CD8-positive, alpha-beta memory T cell (primary cell): Measurements from ENCODE around the gene AGAP1. TPM values are rescaled to one million over a fixed set of nuclear protein-coding genes. Genes with fewer than 3 reads are reported as not detected.
A peak's percentile ranks its signal among the peaks of the same experiment; 100 is the strongest.

Experiments
- CTCF ChIA-PET: fragments of 350-600 bp; sonication (Branson Sonifier 250); formaldehyde crosslinking; loops from one replicate; lab custom pipeline; 2021; ENCODE audit warnings: antibody characterized with exemption; lab: Charles Lee
- POLR2A ChIA-PET: fragments of 350-600 bp; sonication (Branson Sonifier 250); formaldehyde crosslinking; loops from one replicate; lab custom pipeline; 2021; ENCODE audit warnings: antibody characterized with exemption; lab: Charles Lee
- DNase-seq, 5 donors: peaks; one replicate each; pipeline versions ENCODE4 v3.0.0 to v3.0.0-alpha.2; 2020 to 2022; ENCODE audit warnings: mixed read lengths in 1 of 5
- H3K27ac ChIP-seq: one replicate; pipeline ENCODE4 v1.7.0; 2013; ENCODE audit warnings: low read depth, mild to moderate bottlenecking, low read length, moderate library complexity
- H3K27me3 ChIP-seq: 2 replicates; pipeline ENCODE4 v1.7.0; 2013; ENCODE audit warnings: low read length, mild to moderate bottlenecking; ENCODE audit not compliant: insufficient read depth, poor library complexity, severe bottlenecking
- H3K36me3 ChIP-seq: 2 replicates; pipeline ENCODE4 v1.7.0; 2013; ENCODE audit warnings: mild to moderate bottlenecking, low read length, moderate library complexity; ENCODE audit not compliant: insufficient read depth
- H3K4me1 ChIP-seq: 2 replicates; pipeline ENCODE4 v1.7.0; 2013; ENCODE audit warnings: mild to moderate bottlenecking, low read length, moderate library complexity; ENCODE audit not compliant: insufficient read depth
- H3K4me3 ChIP-seq: 2 replicates; pipeline ENCODE4 v1.7.0; 2013; ENCODE audit warnings: mild to moderate bottlenecking, low read length
- H3K9me3 ChIP-seq: 2 replicates; pipeline ENCODE4 v1.7.0; 2013; ENCODE audit warnings: mild to moderate bottlenecking, low read length
- H3K27ac Mint-ChIP-seq, 8 donors: one replicate each; pipeline ENCODE4 v1.8.0; 2020 to 2021; ENCODE audit warnings: mixed read lengths in 8 of 8, mild to moderate bottlenecking in 6 of 8, inconsistent platforms in 3 of 8, moderate library complexity in 3 of 8
- H3K27me3 Mint-ChIP-seq, 2 donors: one replicate each; pipeline ENCODE4 v1.8.0; 2020 to 2021; ENCODE audit warnings: mixed read lengths in 2 of 2, mild to moderate bottlenecking in 1 of 2, moderate library complexity in 1 of 2
- H3K36me3 Mint-ChIP-seq, 3 donors: one replicate each; pipeline ENCODE4 v1.8.0; 2020 to 2021; ENCODE audit warnings: mixed read lengths in 3 of 3, inconsistent platforms in 1 of 3, mild to moderate bottlenecking in 1 of 3
- H3K4me1 Mint-ChIP-seq, 3 donors: one replicate each; pipeline ENCODE4 v1.8.0; 2020 to 2021; ENCODE audit warnings: mixed read lengths in 3 of 3, inconsistent platforms in 1 of 3, mild to moderate bottlenecking in 1 of 3
- H3K4me3 Mint-ChIP-seq, 7 donors: one replicate each; pipeline ENCODE4 v1.8.0; 2020 to 2021; ENCODE audit warnings: mixed read lengths in 7 of 7, mild to moderate bottlenecking in 6 of 7, moderate library complexity in 4 of 7, inconsistent platforms in 2 of 7
- H3K9me3 Mint-ChIP-seq, 5 donors: one replicate each; pipeline ENCODE4 v1.8.0; 2020 to 2022; ENCODE audit warnings: mixed read lengths in 5 of 5, mild to moderate bottlenecking in 3 of 5, moderate library complexity in 2 of 5, inconsistent platforms in 1 of 5
- polyA plus RNA-seq: library from polyadenylated mRNA; unstranded; fragments of 300-500 nt; fragmentation: Illumina TruSeq; gene quantifications from one replicate; pipeline ENCODE4 v1.2.3, GENCODE V29; 2021
- total RNA-seq, 2 experiments: library from RNA; stranded (reverse); gene quantifications; one replicate each; pipeline ENCODE4 v1.2.3, GENCODE V29; 2021

The AGAP1 gene
- total and polyA plus RNA-seq, 3 experiments from 2014 or later: 1.2 to 3.3 (median 2.7) TPM

DNA sequence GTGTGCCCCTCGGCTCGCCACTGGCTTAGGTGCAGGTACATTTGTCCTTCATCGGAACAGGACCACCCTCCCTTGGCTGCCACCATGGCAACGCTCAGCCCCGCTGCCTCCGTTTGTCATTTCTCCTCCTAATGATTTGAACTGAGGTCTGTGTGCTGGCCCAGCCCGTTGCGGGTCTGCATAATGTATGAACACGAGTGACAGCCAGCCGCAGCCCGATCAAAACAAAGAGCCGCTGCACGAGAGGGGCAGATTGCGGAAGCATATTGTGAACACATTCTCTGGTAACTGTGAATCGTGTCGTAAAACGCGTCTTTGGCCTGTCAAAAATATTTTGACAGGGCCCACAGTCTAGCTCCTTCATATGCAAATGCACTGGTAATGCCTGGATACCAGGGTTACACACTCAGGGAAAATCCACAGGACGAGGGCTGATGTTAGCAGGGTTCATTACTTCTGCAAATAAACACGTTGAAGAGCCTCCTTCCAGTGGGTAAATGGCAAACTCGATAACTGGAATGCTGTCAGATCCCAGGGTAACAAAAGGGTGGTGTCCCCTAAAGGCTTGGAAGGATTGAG is 137.0 kb downstream of the AGAP1 start:
- Histone ChIP-seq H3K4me1 (no peaks in the 10 kb centered on the region), H3K27ac (no peak overlapping the region), H3K36me3 (no peaks in the 10 kb centered on the region), H3K9me3 (no peaks in the 10 kb centered on the region), H3K27me3 (no peaks in the 10 kb centered on the region), H3K4me3 (no peak overlapping the region)
- Mint-ChIP-seq H3K9me3 (no peaks in the 10 kb centered on the region), H3K4me3 (no peak overlapping the region), H3K4me1 (no peaks in the 10 kb centered on the region), H3K27me3 (peaks cover 5 to 6% of the 10 kb centered on the region in 2 donors), H3K36me3 (no peaks in the 10 kb centered on the region), H3K27ac (no peak overlapping the region)
- no peak for DNase-seq
- POLR2A ChIA-PET: no interaction called here
- CTCF ChIA-PET: no interaction called here

DNA sequence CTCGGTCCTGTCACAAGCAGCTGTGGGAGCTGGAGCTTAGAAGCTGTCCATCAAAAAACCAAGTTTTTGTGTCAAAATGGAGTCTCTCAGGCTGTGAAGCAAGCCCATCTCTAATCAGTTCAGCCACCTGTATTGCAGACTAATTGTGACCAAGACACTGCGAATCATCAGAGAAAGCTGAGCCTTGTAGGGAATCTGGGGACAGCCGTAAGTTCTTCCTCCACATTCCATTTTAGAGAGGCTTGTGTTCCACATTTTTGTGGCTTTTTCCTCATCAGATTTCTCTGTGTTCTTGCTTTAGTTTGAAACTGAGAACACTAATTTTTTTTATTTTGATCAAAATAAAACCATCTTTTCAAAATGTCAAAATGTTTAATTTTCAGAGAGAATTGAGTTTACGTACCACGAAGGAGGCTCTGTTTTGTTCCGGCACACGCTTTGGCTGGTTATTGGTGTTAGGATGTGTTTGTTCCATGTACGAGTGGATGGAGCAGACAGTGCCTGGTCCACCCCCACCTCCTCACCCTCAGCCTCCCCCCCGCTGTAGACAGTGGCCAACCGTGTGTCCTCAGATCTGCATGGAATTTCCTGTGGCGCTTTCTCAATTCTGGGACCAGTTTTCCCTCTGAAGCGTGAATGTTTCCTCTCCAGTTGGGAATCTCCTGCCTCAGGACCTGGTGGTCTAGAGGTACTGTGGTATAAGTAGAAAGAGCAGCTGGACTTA is 140.8 kb downstream of the AGAP1 start:
- Mint-ChIP-seq H3K9me3 (no peaks in the 10 kb centered on the region), H3K27me3 (peaks cover 4 to 12% of the 10 kb centered on the region in 2 donors), H3K27ac (no peak overlapping the region), H3K4me1 (peaks cover 9 to 11% (median 9%) of the 10 kb centered on the region in 3 donors), H3K36me3 (no peaks in the 10 kb centered on the region), H3K4me3 (no peak overlapping the region)
- Histone ChIP-seq H3K4me3 (no peak overlapping the region), H3K27ac (no peak overlapping the region), H3K4me1 (no peaks in the 10 kb centered on the region), H3K36me3 (no peaks in the 10 kb centered on the region), H3K9me3 (no peaks in the 10 kb centered on the region), H3K27me3 (no peaks in the 10 kb centered on the region)
- DNase-seq: no peak
- ChIA-PET CTCF (no interaction called here), POLR2A (no interaction called here)

DNA sequence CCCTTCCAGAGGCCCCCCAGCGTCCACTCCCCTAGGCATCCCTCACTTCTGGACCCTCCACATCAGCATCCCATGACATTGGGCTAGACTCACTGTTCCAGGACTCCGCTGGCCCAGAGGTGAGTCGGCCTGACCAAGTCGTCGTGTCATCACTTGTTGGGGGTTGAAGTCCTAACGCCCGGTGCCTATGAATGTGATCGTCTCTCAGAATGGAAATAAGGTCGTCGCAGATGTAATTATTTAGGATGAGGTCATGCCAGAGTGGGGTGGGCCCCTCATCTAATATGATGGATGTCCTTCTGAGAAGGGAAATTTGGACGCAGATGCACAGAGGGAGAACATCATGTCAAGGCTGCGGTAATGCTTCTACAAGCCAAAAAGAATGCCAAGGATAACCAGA is 142.7 kb downstream of the AGAP1 start:
- POLR2A ChIA-PET: no interaction called here
- Mint-ChIP-seq H3K4me3 (no peak overlapping the region), H3K9me3 (no peaks in the 10 kb centered on the region), H3K4me1 (peaks cover 15 to 23% (median 23%) of the 10 kb centered on the region in 3 donors), H3K36me3 (no peaks in the 10 kb centered on the region), H3K27ac (peak overlapping the region in 2 of 8 donors; percentile 25 to 27), H3K27me3 (peaks cover 6 to 15% of the 10 kb centered on the region in 2 donors)
- no peak overlapping the region for H3K4me3 ChIP-seq
- no peak overlapping the region for H3K27ac ChIP-seq
- no peaks in the 10 kb centered on the region for H3K9me3 ChIP-seq
- no peaks in the 10 kb centered on the region for H3K27me3 ChIP-seq
- H3K4me1 ChIP-seq: no peaks in the 10 kb centered on the region
- DNase-seq: no peak
- CTCF ChIA-PET: no interaction called here
- H3K36me3 ChIP-seq: no peaks in the 10 kb centered on the region

DNA sequence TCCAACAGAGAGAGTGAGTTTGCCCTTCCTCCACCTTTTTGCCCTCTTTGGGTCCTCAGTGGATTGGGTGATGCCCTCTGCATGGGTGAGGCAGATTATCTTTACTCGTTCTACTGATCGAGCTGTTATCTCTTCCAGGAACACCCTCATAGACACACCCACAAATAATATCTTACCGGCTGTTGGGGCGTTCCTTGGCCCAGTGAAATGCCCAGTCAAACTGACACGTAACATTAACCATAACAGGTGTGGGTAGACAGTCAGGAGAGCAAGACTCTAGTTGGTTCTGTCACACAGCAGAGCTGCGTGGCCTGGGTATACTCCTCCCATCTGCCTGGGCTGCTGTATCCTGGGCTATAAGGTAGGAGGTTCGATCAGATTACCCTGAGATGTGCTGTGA is 144.1 kb downstream of the AGAP1 start:
- Histone ChIP-seq H3K27ac (no peak overlapping the region), H3K4me3 (no peak overlapping the region), H3K27me3 (no peaks in the 10 kb centered on the region), H3K9me3 (no peaks in the 10 kb centered on the region), H3K4me1 (no peaks in the 10 kb centered on the region), H3K36me3 (no peaks in the 10 kb centered on the region)
- Mint-ChIP-seq H3K9me3 (no peaks in the 10 kb centered on the region), H3K36me3 (no peaks in the 10 kb centered on the region), H3K4me1 (peaks cover 15 to 30% (median 28%) of the 10 kb centered on the region in 3 donors), H3K27ac (peak overlapping the region in 4 of 8 donors; percentile 4 to 85 (median 48)), H3K27me3 (peaks cover 6 to 21% of the 10 kb centered on the region in 2 donors), H3K4me3 (no peak overlapping the region)
- ChIA-PET POLR2A (no interaction called here), CTCF (no interaction called here)
- no peak for DNase-seq

GRCh38 chr2:235638541-235639427 is 144.9 kb downstream of the AGAP1 start:
- H3K27me3 ChIP-seq: no peaks in the 10 kb centered on the region
- CTCF ChIA-PET: no interaction called here
- peaks cover 5 to 21% of the 10 kb centered on the region in 2 donors for H3K27me3 Mint-ChIP-seq
- H3K4me1 Mint-ChIP-seq: peaks cover 15 to 30% (median 28%) of the 10 kb centered on the region in 3 donors
- DNase-seq: no peak
- H3K4me1 ChIP-seq: no peaks in the 10 kb centered on the region
- H3K4me3 ChIP-seq: no peak overlapping the region
- H3K27ac Mint-ChIP-seq: peak overlapping the region in 7 of 8 donors; percentile 52 to 97 (median 82)
- no peaks in the 10 kb centered on the region for H3K9me3 Mint-ChIP-seq
- H3K36me3 Mint-ChIP-seq: no peaks in the 10 kb centered on the region
- H3K4me3 Mint-ChIP-seq: peak overlapping the region in 2 of 7 donors; percentile 49 to 51
- H3K27ac ChIP-seq: no peak overlapping the region
- H3K36me3 ChIP-seq: no peaks in the 10 kb centered on the region
- POLR2A ChIA-PET: no interaction called here
- no peaks in the 10 kb centered on the region for H3K9me3 ChIP-seq

DNA sequence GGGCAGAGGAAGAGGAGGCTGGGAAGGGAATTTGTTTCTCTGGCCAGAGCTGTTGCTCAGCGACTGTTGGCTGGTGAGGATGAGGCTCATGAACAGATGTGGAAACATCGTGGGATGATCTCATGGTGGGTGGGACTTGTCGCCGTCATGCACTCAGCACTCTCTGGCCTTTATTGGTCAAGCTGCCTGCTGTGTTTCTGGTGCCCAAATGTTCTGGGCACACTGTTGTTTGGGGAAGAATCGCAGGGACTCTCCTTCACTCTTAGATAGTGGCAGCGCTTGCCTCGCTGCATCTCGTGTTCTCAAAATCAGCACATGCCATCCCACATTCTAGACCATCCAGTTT is 145.6 kb downstream of the AGAP1 start:
- Mint-ChIP-seq H3K27me3 (peaks cover 5 to 21% of the 10 kb centered on the region in 2 donors), H3K36me3 (no peaks in the 10 kb centered on the region), H3K4me3 (peak overlapping the region in 3 of 7 donors; percentile 20 to 49 (median 46)), H3K9me3 (no peaks in the 10 kb centered on the region), H3K27ac (peak overlapping the region; percentile 14 to 97 (median 81)), H3K4me1 (peaks cover 15 to 30% (median 28%) of the 10 kb centered on the region in 3 donors)
- POLR2A ChIA-PET: no interaction called here
- Histone ChIP-seq H3K4me3 (no peak overlapping the region), H3K27me3 (no peaks in the 10 kb centered on the region), H3K4me1 (no peaks in the 10 kb centered on the region), H3K9me3 (no peaks in the 10 kb centered on the region), H3K36me3 (no peaks in the 10 kb centered on the region), H3K27ac (no peak overlapping the region)
- CTCF ChIA-PET: no interaction called here
- DNase-seq: no peak

- Histone ChIP-seq H3K4me1 (no peaks in the 10 kb centered on the region), H3K9me3 (no peaks in the 10 kb centered on the region), H3K36me3 (no peaks in the 10 kb centered on the region), H3K27ac (no peak overlapping the region), H3K4me3 (no peak overlapping the region), H3K27me3 (no peaks in the 10 kb centered on the region)
- Mint-ChIP-seq H3K4me1 (peaks cover 15 to 30% (median 28%) of the 10 kb centered on the region in 3 donors), H3K27ac (peak overlapping the region; percentile 14 to 97 (median 81)), H3K36me3 (no peaks in the 10 kb centered on the region), H3K27me3 (peaks cover 5 to 21% of the 10 kb centered on the region in 2 donors), H3K4me3 (peak overlapping the region in 5 of 7 donors; percentile 20 to 49 (median 46)), H3K9me3 (no peaks in the 10 kb centered on the region)
- ChIA-PET CTCF (no interaction called here), POLR2A (no interaction called here)
- peak in 1 of 5 donors; percentile 21 for DNase-seq
Measured at GRCh38 chr2:235639885-235640284, 146.0 kb downstream of the AGAP1 start.

DNA sequence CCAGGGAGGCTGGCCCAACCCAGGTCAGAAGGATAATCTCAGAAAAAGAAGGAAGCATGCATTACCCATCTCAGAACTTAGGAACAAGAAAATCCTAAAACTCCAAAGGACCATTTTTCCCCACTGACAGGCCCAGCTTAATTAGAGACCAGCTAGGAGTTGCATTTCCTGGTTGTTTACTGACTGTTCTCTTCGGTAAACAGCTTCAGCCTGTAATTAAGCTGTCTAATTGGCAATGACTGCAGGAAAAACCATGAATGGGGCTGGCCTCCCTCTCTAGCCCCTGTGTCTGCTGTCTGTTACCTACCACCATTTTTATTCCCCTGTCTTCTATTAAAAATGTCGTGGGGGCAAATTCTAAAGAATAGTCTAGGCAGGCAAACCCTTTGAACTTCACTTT is 146.5 kb downstream of the AGAP1 start:
- no peak overlapping the region for H3K27ac ChIP-seq
- no peaks in the 10 kb centered on the region for H3K9me3 Mint-ChIP-seq
- POLR2A ChIA-PET: no interaction called here

More for the DNA sequence above, 146.5 kb downstream of the AGAP1 start:
- H3K27me3 ChIP-seq: no peaks in the 10 kb centered on the region
- peak overlapping the region in 4 of 7 donors; percentile 20 to 69 (median 39) for H3K4me3 Mint-ChIP-seq
- no peak overlapping the region for H3K4me3 ChIP-seq
- peaks cover 15 to 30% (median 28%) of the 10 kb centered on the region in 3 donors for H3K4me1 Mint-ChIP-seq
- no peaks in the 10 kb centered on the region for H3K4me1 ChIP-seq
- no peaks in the 10 kb centered on the region for H3K36me3 ChIP-seq
- H3K9me3 ChIP-seq: no peaks in the 10 kb centered on the region
- H3K27me3 Mint-ChIP-seq: peaks cover 4 to 22% of the 10 kb centered on the region in 2 donors
- DNase-seq: no peak
- no peaks in the 10 kb centered on the region for H3K36me3 Mint-ChIP-seq
- CTCF ChIA-PET: no interaction called here
- peak overlapping the region in 7 of 8 donors; percentile 17 to 97 (median 83) for H3K27ac Mint-ChIP-seq
